K562 (cell line): Measurements from ENCODE around the gene ERC2. TPM values are rescaled to one million over a fixed set of nuclear protein-coding genes. Genes with fewer than 3 reads are reported as not detected.

Experiments
- ATAC-seq: fragments of 200-7000 bp; cut with Tn5 transposase; 3 replicates; pipeline ENCODE4 v1.9.1; 2020; ENCODE audit warnings: moderate library complexity
- BruUV-seq: library from RNA; stranded (reverse); fragments of 400-500 nt; replicated peaks from 2 replicates; lab custom pipeline; 2021; lab: Mats Ljungman, UMichigan
- CTCF ChIA-PET: fragments of 300-600 bp; formaldehyde crosslinking; extraction: SDS; loops from one replicate; lab custom pipeline; 2021; ENCODE audit warnings: low intra/inter-chr PET ratio; lab: Yijun Ruan, JAX
- POLR2A ChIA-PET: fragments of 300-600, 350-650 bp; sonication (Branson Sonifier 250); formaldehyde crosslinking; extraction: SDS; loops from one replicate; lab custom pipeline; 2021; ENCODE audit warnings: antibody characterized with exemption, inconsistent platforms; lab: Yijun Ruan, JAX
- DNase-seq, 4 experiments: peaks; one replicate each; pipeline versions ENCODE4 v3.0.0 to v3.0.0-alpha.2; 2011 to 2018; ENCODE audit warnings: low spot score in 3 of 4, mixed read lengths in 3 of 4; ENCODE audit errors: extremely low read depth in 1 of 4
- FAIRE-seq: peaks from 2 replicates; lab custom pipeline; 2011; peaks lifted over from hg19 to GRCh38; lab: Jason Lieb, UNC
- H2AFZ ChIP-seq: 2 replicates; pipeline ENCODE4 v1.6.0; 2011; ENCODE audit warnings: low read depth, low read length, control low read depth, inconsistent platforms
- H3K27ac ChIP-seq: fragments of 200-600 bp; 3 replicates; pipeline ENCODE4 v1.8.0; 2011; ENCODE audit warnings: low read depth, mild to moderate bottlenecking, control low read depth, inconsistent platforms, low read length, moderate library complexity, mixed read lengths; ENCODE audit errors: extremely low read depth
- H3K27me3 ChIP-seq, 2 experiments: fragments of 300-600 bp in 1 of 2; 2 replicates in 1 of 2; 3 replicates in 1 of 2; pipeline versions ENCODE4 v1.6.0 to v1.8.0; 2011; ENCODE audit warnings: inconsistent platforms in 2 of 2, low read length in 2 of 2, mild to moderate bottlenecking in 1 of 2, mixed read lengths in 1 of 2, moderate library complexity in 1 of 2; ENCODE audit not compliant: control insufficient read depth in 2 of 2, insufficient read depth in 2 of 2
- H3K36me3 ChIP-seq: fragments of 300-600 bp; 3 replicates; pipeline ENCODE4 v1.8.0; 2011; ENCODE audit warnings: mild to moderate bottlenecking, low read length, inconsistent platforms; ENCODE audit not compliant: control insufficient read depth, insufficient read depth
- H3K4me1 ChIP-seq, 2 experiments: fragments of 200-600 bp in 1 of 2; replicated peaks in 1 of 2; 2 replicates in 1 of 2; 3 replicates in 1 of 2; pipeline versions ENCODE4 v1.5.1 to v1.8.0; 2011; ENCODE audit warnings: inconsistent platforms in 2 of 2, low read length in 2 of 2, mild to moderate bottlenecking in 1 of 2, mixed read lengths in 1 of 2, moderate library complexity in 1 of 2; ENCODE audit not compliant: control insufficient read depth in 2 of 2, insufficient read depth in 2 of 2
- H3K4me2 ChIP-seq: 2 replicates; pipeline ENCODE4 v1.6.1; 2011; ENCODE audit warnings: low read length, control low read depth, inconsistent platforms, mixed read lengths; ENCODE audit not compliant: insufficient read depth
- H3K4me3 ChIP-seq: fragments of 200-600 bp; sonication (generic), shearing (Covaris generic); 2 replicates; pipeline ENCODE4 v1.5.1; 2016; ENCODE audit warnings: control low read depth, inconsistent platforms
- H3K79me2 ChIP-seq: fragments of 200-600 bp; 3 replicates; pipeline ENCODE4 v1.8.0; 2011; ENCODE audit warnings: low read length, inconsistent platforms; ENCODE audit not compliant: control insufficient read depth, insufficient read depth
- H3K9ac ChIP-seq, 2 experiments: 2 replicates each; pipeline versions ENCODE4 v1.6.0 to v1.6.1; 2011; ENCODE audit warnings: low read depth in 2 of 2, low read length in 2 of 2, control low read depth in 1 of 2, inconsistent platforms in 1 of 2, mild to moderate bottlenecking in 1 of 2, mixed read lengths in 1 of 2; ENCODE audit not compliant: insufficient read depth in 1 of 2
- H3K9me1 ChIP-seq: one replicate; pipeline ENCODE4 v1.6.0; 2011; ENCODE audit warnings: inconsistent platforms, mild to moderate bottlenecking, low read length, moderate library complexity; ENCODE audit not compliant: control insufficient read depth, insufficient read depth
- H3K9me3 ChIP-seq: replicated peaks from 2 replicates; pipeline ENCODE4 v1.5.1; 2011; ENCODE audit warnings: low read depth, low read length, inconsistent platforms; ENCODE audit not compliant: control insufficient read depth, insufficient read depth
- H4K20me1 ChIP-seq: replicated peaks from 2 replicates; pipeline ENCODE4 v1.6.1; 2011; ENCODE audit warnings: low read length, inconsistent platforms, mixed read lengths; ENCODE audit not compliant: control insufficient read depth, insufficient read depth
- EGR1 ChIP-seq: fragments of 450-650 bp; conservative IDR thresholded peaks from 2 replicates; pipeline ENCODE4 v1.6.1; 2017; ENCODE audit warnings: mild to moderate bottlenecking
- ETS2 ChIP-seq: IDR thresholded peaks from 2 replicates; pipeline ENCODE4 v1.6.1; 2016; ENCODE audit warnings: borderline replicate concordance, missing genetic modification characterization, mild to moderate bottlenecking, moderate library complexity, missing compliant biosample characterization; ENCODE audit not compliant: poor library complexity, severe bottlenecking
- MAFF ChIP-seq: IDR thresholded peaks from 2 replicates; pipeline ENCODE4 v1.6.1; 2012; ENCODE audit warnings: low read length, improper control_type of control experiment
- PHB ChIP-seq: fragments of 250-450 bp; sonication (Bioruptor Pico); IDR thresholded peaks from 2 replicates; pipeline ENCODE4 v1.5.0; 2021
- POLR2A ChIP-seq: fragments of 450-650 bp; conservative IDR thresholded peaks from 2 replicates; pipeline ENCODE4 v1.6.1; 2016
- U2AF2 ChIP-seq: fragments of 200-400 bp; formaldehyde crosslinking; optimal IDR thresholded peaks from 2 replicates; pipeline ENCODE3; 2017; ENCODE audit warnings: low read depth, mild to moderate bottlenecking, low read length
- ZNF174 ChIP-seq: fragments of 250-450 bp; sonication (Bioruptor Pico); IDR thresholded peaks from 2 replicates; pipeline ENCODE4 v1.4.0; 2020; ENCODE audit warnings: mild to moderate bottlenecking
- ZNF41 ChIP-seq: fragments of 250-450 bp; sonication (Bioruptor Pico); conservative IDR thresholded peaks from 2 replicates; pipeline ENCODE4 v1.4.0; 2020; ENCODE audit warnings: mild to moderate bottlenecking
- ZNF444 ChIP-seq: fragments of 250-450 bp; sonication (Bioruptor Pico); IDR thresholded peaks from 2 replicates; pipeline ENCODE4 v1.4.0; 2020; ENCODE audit warnings: mild to moderate bottlenecking, moderate library complexity
- WGBS: fragments of 100-300 bp; shearing (Covaris generic); methylation state at CpG from one replicate; pipeline ENCODE4 v1.1.6; 2016; ENCODE audit warnings: low coverage, mixed read lengths; ENCODE audit not compliant: insufficient coverage; ENCODE audit errors: missing lambda C conversion rate; 5-methylcytosine and 5-hydroxymethylcytosine counted together
- in situ Hi-C: fragments of 300-500 bp; cut with MboI; formaldehyde crosslinking; loops from 4 replicates; pipeline ENCODE4 v1.15.0; 2018; ENCODE audit warnings: inconsistent platforms, mixed read lengths
- intact Hi-C: fragments of 100-400 bp; cut with micrococcal nuclease; formaldehyde crosslinking; loops from 2 replicates; pipeline ENCODE4 v1.14.2; 2022
- polyA plus RNA-seq, 8 experiments: library from polyadenylated mRNA; depleted of rRNA in 4 of 8; stranded (reverse) in 5 of 8; unstranded in 3 of 8; fragments of >200 nt; fragmentation: Nextera tagmentation in 2 of 8; fragmentation: Illumina TruSeq in 1 of 8; extraction: Ambion mirVana in 2 of 8; extraction: Trizol in 1 of 8; gene quantifications; 2 replicates each; pipeline versions ENCODE4 v1.2.1 to v1.2.3, GENCODE V29; 2011 to 2014; ENCODE audit warnings: inconsistent platforms in 1 of 8, missing spikeins in 1 of 8
- total RNA-seq, 7 experiments: library from RNA; depleted of rRNA in 6 of 7; stranded (reverse); fragments of >200 nt in 6 of 7; fragmentation: Illumina TruSeq in 2 of 7; extraction: Trizol in 2 of 7; gene quantifications; 2 replicates each; pipeline versions ENCODE4 v1.2.1 to v1.2.3, GENCODE V29; 2011 to 2021; ENCODE audit warnings: low replicate concordance in 1 of 7
- TF ChIP-seq, protein P1 (sequence below), 2 experiments: fragments of 150-350 bp in 1 of 2; IDR thresholded peaks; 2 replicates each; pipeline ENCODE4 v1.6.1; 2012 to 2016; ENCODE audit warnings: low read depth in 2 of 2, low read length in 2 of 2, mild to moderate bottlenecking in 1 of 2, moderate library complexity in 1 of 2
- TF ChIP-seq, protein P2 (sequence below): sonication (generic); formaldehyde crosslinking; IDR thresholded peaks from 2 replicates; pipeline ENCODE4 v1.8.0; 2022; ENCODE audit warnings: missing genetic modification reagents, mild to moderate bottlenecking, moderate library complexity, borderline replicate concordance
- TF ChIP-seq, protein P3 (sequence below): sonication (generic); formaldehyde crosslinking; IDR thresholded peaks from 2 replicates; pipeline ENCODE4 v1.8.0; 2022; ENCODE audit warnings: missing genetic modification reagents, mild to moderate bottlenecking, borderline replicate concordance

The ERC2 gene
- total and polyA plus RNA-seq, 9 of the 15 experiments (the other 6 are each of a cell fraction or from before 2014, with no cell fraction given): 0.04 to 0.18 (median 0.07) TPM; not detected in 2

DNA sequence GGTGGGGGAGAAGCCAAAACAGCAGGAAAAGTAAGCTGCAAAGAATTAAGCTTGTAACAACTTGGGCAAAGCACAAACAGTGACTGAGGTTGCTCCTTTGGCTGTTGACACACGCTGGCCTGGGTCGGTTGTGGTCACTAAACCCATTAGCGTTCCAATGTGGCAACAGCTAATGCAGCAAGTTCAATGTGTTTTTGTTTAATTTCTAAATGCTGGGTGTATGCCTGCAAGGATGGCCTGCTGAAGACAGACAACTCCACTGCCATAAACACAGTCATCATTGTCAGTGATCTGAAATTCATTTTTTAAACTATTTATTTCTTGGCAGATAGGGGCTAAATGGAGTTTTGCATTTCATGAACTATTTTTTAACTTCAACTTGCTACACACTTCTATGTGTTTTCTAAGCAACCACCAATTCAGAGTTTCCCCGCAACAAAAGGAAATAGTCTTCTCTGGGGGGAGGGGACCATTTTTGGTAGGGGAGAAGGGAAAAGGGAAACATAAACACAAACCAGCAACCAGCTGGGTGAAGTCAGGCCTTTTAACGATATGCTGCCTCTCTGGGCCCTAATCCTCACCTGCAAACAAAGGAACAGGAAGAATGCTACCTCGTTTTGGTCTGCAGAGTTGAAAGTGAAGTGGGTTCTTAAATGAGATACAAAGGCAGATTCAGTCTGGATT is 946.4 kb downstream of the ERC2 start:
- CTCF ChIA-PET: no interaction called here
- no peaks in the 10 kb centered on the region for H3K9me3 ChIP-seq
- FAIRE-seq (no peak), ATAC-seq (no peak), DNase-seq (no peak)
- no peaks in the 10 kb centered on the region for H3K79me2 ChIP-seq
- H3K4me1 ChIP-seq: no peaks in the 10 kb centered on the region
- in situ Hi-C loops: no loop called here
- BruUV-seq: no TSS peak
- H3K9me1 ChIP-seq: no peaks in the 10 kb centered on the region
- 0% methylated on average over 6 of the region's 6 CpGs for WGBS
- POLR2A ChIA-PET: no interaction called here
- no peaks in the 10 kb centered on the region for H4K20me1 ChIP-seq
- H3K27me3 ChIP-seq: no peaks in the 10 kb centered on the region
- H3K27ac ChIP-seq: no peak overlapping the region
- no peak overlapping the region for H2AFZ ChIP-seq
- no peak overlapping the region for H3K4me3 ChIP-seq
- no peaks in the 10 kb centered on the region for H3K36me3 ChIP-seq
- intact Hi-C loops: no loop called here
- H3K4me2 ChIP-seq: no peak overlapping the region
- no peak overlapping the region for H3K9ac ChIP-seq
- no peak for TF ChIP-seq ETS2
- no peak for TF ChIP-seq MAFF
- TF ChIP-seq, protein P1, sequence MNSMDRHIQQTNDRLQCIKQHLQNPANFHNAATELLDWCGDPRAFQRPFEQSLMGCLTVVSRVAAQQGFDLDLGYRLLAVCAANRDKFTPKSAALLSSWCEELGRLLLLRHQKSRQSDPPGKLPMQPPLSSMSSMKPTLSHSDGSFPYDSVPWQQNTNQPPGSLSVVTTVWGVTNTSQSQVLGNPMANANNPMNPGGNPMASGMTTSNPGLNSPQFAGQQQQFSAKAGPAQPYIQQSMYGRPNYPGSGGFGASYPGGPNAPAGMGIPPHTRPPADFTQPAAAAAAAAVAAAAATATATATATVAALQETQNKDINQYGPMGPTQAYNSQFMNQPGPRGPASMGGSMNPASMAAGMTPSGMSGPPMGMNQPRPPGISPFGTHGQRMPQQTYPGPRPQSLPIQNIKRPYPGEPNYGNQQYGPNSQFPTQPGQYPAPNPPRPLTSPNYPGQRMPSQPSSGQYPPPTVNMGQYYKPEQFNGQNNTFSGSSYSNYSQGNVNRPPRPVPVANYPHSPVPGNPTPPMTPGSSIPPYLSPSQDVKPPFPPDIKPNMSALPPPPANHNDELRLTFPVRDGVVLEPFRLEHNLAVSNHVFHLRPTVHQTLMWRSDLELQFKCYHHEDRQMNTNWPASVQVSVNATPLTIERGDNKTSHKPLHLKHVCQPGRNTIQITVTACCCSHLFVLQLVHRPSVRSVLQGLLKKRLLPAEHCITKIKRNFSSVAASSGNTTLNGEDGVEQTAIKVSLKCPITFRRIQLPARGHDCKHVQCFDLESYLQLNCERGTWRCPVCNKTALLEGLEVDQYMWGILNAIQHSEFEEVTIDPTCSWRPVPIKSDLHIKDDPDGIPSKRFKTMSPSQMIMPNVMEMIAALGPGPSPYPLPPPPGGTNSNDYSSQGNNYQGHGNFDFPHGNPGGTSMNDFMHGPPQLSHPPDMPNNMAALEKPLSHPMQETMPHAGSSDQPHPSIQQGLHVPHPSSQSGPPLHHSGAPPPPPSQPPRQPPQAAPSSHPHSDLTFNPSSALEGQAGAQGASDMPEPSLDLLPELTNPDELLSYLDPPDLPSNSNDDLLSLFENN (IDR thresholded peaks at IDR 0.05; ENCODE audit: low read depth in 2 of 2, low read length in 2 of 2): no peak
- no peak for TF ChIP-seq ZNF174 (CRISPR knock-in tag)
- TF ChIP-seq, protein P2, sequence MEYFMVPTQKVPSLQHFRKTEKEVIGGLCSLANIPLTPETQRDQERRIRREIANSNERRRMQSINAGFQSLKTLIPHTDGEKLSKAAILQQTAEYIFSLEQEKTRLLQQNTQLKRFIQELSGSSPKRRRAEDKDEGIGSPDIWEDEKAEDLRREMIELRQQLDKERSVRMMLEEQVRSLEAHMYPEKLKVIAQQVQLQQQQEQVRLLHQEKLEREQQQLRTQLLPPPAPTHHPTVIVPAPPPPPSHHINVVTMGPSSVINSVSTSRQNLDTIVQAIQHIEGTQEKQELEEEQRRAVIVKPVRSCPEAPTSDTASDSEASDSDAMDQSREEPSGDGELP (CRISPR knock-in tag): no peak
- TF ChIP-seq U2AF2: no peak
- TF ChIP-seq, protein P3, sequence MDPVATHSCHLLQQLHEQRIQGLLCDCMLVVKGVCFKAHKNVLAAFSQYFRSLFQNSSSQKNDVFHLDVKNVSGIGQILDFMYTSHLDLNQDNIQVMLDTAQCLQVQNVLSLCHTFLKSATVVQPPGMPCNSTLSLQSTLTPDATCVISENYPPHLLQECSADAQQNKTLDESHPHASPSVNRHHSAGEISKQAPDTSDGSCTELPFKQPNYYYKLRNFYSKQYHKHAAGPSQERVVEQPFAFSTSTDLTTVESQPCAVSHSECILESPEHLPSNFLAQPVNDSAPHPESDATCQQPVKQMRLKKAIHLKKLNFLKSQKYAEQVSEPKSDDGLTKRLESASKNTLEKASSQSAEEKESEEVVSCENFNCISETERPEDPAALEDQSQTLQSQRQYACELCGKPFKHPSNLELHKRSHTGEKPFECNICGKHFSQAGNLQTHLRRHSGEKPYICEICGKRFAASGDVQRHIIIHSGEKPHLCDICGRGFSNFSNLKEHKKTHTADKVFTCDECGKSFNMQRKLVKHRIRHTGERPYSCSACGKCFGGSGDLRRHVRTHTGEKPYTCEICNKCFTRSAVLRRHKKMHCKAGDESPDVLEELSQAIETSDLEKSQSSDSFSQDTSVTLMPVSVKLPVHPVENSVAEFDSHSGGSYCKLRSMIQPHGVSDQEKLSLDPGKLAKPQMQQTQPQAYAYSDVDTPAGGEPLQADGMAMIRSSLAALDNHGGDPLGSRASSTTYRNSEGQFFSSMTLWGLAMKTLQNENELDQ (CRISPR knock-in tag): no peak
- TF ChIP-seq ZNF444 (CRISPR knock-in tag): no peak
- TF ChIP-seq EGR1: no peak
- TF ChIP-seq POLR2A: no peak
- no peak for TF ChIP-seq PHB (CRISPR knock-in tag)
- no peak for TF ChIP-seq ZNF41 (CRISPR knock-in tag)
